ENCODE results near the gene SAMD8.

Gene SAMD8
- long read RNA-seq, partial matches to known transcripts: 0 of 5 reads
- long read RNA-seq, other reads (novel, unspliced or antisense): 2 of 5 reads

GRCh38 chr10:75111365-75111906 lies at the start of gene SAMD8:
TSS of gene SAMD8 (plus strand) at chr10:75111656. CDS start at chr10:75150529, 38,873 bp downstream.
- no peaks in the 10 kb centered on the region for H3K27me3 ChIP-seq (ENCODE audit: insufficient read depth, poor library complexity, severe bottlenecking)
- no peak for TF ChIP-seq GABPA (IDR thresholded peaks at IDR 0.05; ENCODE audit: low read depth)
- TF ChIP-seq REST (IDR thresholded peaks at IDR 0.05; ENCODE audit: insufficient replicate concordance, low read depth): no peak
- no peak for TF ChIP-seq POLR2AphosphoS5 (IDR thresholded peaks at IDR 0.05; ENCODE audit: low read depth)
- TF ChIP-seq CTCF (IDR thresholded peaks at IDR 0.05; ENCODE audit: insufficient read depth, low read length): no peak
- TF ChIP-seq SPI1 (IDR thresholded peaks at IDR 0.05; ENCODE audit: borderline replicate concordance, low read depth): no peak
- peak within 1 kb of the TSS; percentile 70 for H3K27ac ChIP-seq (replicated peaks)
- peak within 1 kb of the TSS; percentile 85 for H3K4me3 ChIP-seq (replicated peaks; ENCODE audit: insufficient read depth, low read length)
- peak in 1 of 2 experiments; percentile 6 for DNase-seq (ENCODE audit: low read depth in 1 of 2, low spot score in 1 of 2)

- no peak overlapping the region for H3K4me3 ChIP-seq (replicated peaks; ENCODE audit: insufficient read depth, low read length)
- TF ChIP-seq REST (IDR thresholded peaks at IDR 0.05; ENCODE audit: insufficient replicate concordance, low read depth): no peak
- TF ChIP-seq SPI1 (IDR thresholded peaks at IDR 0.05; ENCODE audit: borderline replicate concordance, low read depth): peak; percentile 79
- no peak for TF ChIP-seq CTCF (IDR thresholded peaks at IDR 0.05; ENCODE audit: insufficient read depth, low read length)
- DNase-seq (ENCODE audit: low read depth in 1 of 2, low spot score in 1 of 2): peak in 1 of 2 experiments; percentile 4
- no peak overlapping the region for H3K27ac ChIP-seq (replicated peaks)
- no peaks in the 10 kb centered on the region for H3K27me3 ChIP-seq (ENCODE audit: insufficient read depth, poor library complexity, severe bottlenecking)
Measured at GRCh38 chr10:75061709-75062505, 49.5 kb upstream of the SAMD8 start.

- peak in 1 of 2 experiments; percentile 81 for DNase-seq (ENCODE audit: low read depth in 1 of 2, low spot score in 1 of 2)
Measured at GRCh38 chr10:75062506-75063299, 48.8 kb upstream of the SAMD8 start.

More at GRCh38 chr10:75062506-75063299, 48.8 kb upstream of the SAMD8 start:
- TF ChIP-seq GABPA (IDR thresholded peaks at IDR 0.05; ENCODE audit: low read depth) (no peak), REST (IDR thresholded peaks at IDR 0.05; ENCODE audit: insufficient replicate concordance, low read depth) (no peak), POLR2AphosphoS5 (IDR thresholded peaks at IDR 0.05; ENCODE audit: low read depth) (no peak), CTCF (IDR thresholded peaks at IDR 0.05; ENCODE audit: insufficient read depth, low read length) (no peak)
- Histone ChIP-seq H3K27me3 (ENCODE audit: insufficient read depth, poor library complexity, severe bottlenecking) (no peaks in the 10 kb centered on the region), H3K27ac (replicated peaks) (no peak overlapping the region), H3K4me3 (replicated peaks; ENCODE audit: insufficient read depth, low read length) (no peak overlapping the region)
